Testis (tissue), 2 donors: ENCODE results near the gene ARHGEF28.

Source experiments
- POLR2A ChIP-seq: fragments of 450-650 bp; IDR thresholded peaks from one replicate; pipeline ENCODE4 v1.6.1; 2017; ENCODE audit warnings: antibody characterized with exemption, mild to moderate bottlenecking, moderate library complexity
- TF ChIP-seq, protein P1 (sequence below), 3 experiments: fragments of 450-650 bp in 2 of 3; fragments of 200-600 bp in 1 of 3; sonication (generic) in 1 of 3; IDR thresholded peaks; one replicate each; pipeline ENCODE4 v1.5.1; 2016 to 2019; ENCODE audit warnings: antibody characterized with exemption in 3 of 3, mild to moderate bottlenecking in 2 of 3, moderate library complexity in 1 of 3

DNA sequence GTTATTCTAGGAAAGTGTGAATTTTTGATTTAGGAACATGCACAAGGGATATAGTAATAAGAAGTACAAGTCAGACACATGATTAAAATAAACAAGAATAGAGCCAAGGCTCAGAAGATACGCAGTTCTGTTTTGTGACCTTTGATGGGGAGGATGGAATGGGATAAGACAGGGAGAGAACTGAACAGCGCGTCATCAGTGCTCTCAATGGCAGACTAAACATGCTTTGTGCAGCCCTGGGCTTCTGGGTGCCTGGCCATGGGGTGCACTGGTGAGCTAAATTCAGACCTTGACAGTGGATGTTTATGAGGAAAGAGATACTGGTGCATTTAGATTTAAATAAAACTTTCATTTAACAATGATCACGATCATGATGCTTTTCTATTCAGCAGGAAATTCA lies 309.7 kb downstream of the ARHGEF28 start:
- TF ChIP-seq, protein P1, sequence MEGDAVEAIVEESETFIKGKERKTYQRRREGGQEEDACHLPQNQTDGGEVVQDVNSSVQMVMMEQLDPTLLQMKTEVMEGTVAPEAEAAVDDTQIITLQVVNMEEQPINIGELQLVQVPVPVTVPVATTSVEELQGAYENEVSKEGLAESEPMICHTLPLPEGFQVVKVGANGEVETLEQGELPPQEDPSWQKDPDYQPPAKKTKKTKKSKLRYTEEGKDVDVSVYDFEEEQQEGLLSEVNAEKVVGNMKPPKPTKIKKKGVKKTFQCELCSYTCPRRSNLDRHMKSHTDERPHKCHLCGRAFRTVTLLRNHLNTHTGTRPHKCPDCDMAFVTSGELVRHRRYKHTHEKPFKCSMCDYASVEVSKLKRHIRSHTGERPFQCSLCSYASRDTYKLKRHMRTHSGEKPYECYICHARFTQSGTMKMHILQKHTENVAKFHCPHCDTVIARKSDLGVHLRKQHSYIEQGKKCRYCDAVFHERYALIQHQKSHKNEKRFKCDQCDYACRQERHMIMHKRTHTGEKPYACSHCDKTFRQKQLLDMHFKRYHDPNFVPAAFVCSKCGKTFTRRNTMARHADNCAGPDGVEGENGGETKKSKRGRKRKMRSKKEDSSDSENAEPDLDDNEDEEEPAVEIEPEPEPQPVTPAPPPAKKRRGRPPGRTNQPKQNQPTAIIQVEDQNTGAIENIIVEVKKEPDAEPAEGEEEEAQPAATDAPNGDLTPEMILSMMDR (IDR thresholded peaks at IDR 0.05) = no peak
- no peak for TF ChIP-seq POLR2A
